ENCODE results near the gene DGCR6.
"Not testable (repeated sequence)": the region's sequence is repeated elsewhere in the genome, so short reads cannot be mapped to it uniquely, and the experiment has no call there.

The DGCR6 gene

DNA sequence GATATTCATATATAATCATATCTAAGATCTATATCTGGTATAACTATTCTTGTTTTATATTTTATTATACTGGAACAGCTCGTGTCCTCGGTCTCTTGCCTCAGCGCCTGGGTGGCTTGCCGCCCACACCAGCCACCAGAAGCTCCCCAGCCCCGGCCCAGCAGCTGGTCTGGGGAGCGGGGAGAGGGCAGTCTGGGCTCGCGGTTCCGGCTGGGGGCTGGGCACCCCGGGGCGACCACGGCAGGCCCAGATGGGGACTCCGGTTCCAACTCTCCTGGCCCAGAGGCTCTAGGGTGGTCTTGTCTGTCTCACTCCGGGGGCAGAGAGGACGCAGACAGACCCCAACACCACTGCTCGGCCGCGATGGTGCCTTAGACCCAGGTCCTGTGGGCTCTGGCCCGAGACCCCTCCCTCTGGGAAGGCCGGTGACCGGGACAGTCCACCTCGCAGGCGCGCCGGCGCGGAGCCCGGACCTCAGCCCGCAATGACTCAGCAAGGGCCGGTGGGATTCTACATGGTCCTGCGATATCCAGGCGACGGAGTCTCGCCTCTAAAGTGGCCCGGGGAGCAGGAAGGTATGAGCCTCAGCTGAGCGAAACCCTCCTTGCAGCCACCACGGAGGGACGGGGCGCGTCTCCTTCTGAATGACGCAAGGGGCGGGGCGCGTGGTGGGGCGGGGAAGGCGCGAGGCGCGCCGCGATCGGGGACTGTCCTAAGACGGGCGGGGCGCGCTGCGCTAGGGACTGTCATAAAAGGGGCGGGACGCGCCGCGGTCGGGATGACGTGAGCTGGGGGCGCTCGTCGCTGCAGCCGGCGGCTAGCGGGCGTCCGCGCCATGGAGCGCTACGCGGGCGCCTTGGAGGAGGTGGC lies at the start of gene DGCR6:
DGCR6 (plus strand) TSS at position 781 of the 870 bp plus-strand sequence; CDS start at position 836, 55 bp downstream.
- no peak for DNase-seq

DNA sequence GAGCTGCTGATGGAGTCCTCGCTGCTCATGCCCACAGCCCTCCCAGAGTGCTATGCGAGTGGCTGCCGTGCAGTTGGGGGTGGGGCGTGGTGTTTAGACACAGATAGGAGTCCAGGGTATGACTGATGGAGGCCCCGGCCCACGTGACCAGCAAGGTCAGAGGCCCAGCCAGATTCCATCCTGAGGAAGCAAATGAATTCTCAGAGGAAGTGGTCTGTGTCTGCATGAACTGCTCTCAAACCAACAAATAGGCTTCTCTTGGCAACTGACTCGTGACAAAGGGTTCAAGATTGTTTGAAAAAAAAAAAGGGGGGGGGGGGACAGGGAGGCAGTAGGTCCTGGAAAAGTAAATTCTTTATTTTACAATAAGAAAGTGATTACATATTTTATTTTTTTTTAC lies 46.8 kb upstream of the DGCR6 start:
- DNase-seq, result not testable (repeated sequence)

DNA sequence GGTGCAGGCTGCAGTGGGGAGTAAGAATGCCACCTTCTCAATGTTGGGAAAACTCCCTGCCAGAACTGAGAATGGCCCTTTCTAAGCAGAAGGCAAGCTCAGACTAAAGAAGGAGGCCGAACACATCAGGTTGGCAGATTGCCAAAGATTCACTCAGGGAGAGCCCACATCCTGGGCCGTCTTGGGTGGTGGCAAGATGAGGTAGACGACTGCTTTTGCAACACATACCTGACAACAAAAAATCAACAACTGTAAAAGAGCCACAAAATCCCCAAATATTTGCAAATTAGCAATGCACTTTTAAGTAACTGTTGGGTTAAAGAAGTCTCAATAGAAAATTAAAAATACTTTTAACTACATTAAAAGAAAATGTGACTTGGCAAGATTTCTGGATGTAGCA lies 24.9 kb upstream of the DGCR6 start:
- peak; percentile 89 for DNase-seq

DNA sequence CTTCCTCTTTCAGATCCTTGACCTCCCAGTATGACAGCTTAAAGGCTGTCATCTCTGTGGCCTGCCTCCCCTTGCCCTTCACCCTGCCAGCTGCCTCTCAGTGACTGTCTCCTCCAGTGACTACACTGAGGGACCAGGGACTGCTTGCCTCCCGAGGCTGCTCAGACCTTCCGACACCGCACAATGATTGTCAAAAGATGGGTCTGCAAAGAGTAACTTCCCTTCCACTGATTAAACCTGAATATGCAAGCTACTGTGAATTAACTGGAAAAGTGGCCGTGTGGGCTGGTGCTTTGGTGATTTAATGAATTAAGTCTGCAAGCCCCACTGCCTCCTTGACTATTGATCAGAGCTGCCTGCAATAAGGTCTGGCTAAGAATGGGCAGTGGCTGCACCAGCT lies 21.7 kb upstream of the DGCR6 start:
- DNase-seq, result not testable (repeated sequence)

DNA sequence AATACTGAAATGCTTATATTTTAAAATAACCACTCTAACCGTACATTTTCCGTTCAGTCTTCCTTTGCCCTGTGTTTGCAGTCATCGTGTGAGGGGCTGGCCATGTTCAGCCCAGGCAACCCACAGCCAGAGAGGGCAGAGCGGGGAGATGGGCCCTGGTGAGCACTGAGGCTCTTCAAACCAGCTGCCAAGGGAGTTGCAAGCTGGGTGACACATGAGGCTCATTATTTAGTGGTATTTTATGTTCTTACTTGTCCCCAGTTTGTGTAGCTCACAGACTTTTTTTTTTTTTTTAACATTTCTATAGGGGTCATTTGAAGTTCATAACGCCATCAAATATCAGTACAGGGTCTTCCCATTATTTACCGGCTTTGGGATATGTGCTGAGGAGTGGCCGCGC lies 18.0 kb upstream of the DGCR6 start:
- DNase-seq, result no peak

DNA sequence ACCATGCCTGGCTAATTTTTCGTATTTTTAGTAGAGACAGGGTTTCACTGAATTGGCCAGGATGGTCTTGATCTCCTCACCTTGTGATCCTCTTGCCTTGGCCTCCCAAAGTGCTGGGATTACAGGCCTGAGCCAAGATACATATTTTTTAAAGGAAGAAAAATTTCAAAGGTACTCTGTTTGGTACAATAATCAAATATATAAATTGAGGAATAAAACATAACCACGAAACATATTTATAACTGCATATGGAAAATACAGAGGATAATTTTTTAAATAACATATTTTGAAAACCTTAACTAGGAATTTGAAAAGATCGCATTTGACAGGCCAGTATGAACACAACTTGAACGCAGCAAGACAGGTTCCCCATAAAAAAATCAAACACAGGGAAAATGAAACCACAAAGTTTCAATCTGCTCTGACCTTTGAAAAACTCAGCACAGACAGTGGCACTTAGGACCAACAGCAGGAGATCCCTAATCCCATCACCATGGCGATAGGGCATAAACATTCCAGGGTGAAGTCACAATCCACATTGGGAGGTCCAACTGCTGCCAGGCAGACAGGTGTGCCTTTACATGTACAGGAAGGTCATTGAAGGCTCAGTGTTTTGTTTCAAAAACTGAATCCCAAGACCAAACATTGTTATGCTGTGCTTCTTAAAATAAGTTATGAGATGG lies 15.5 kb upstream of the DGCR6 start:
- not testable (repeated sequence) for DNase-seq

DNA sequence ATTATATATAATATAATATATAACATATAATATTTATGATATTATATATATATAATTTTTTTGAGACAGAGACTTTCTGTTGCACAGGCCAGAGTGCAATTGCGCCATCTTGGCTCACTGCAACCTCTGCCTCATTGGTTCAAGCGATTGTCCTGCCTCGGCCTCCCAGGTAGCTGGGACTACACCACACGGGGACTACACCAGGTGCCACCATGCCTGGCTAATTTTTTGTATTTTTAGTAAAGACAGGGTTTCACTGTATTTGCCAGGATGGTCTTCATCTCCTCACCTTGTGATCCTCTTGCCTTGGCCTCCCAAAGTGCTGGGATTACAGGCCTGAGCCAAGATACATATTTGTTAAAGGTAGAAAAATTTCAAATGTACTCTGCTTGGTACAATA lies 12.3 kb upstream of the DGCR6 start:
- not testable (repeated sequence) for DNase-seq

DNA sequence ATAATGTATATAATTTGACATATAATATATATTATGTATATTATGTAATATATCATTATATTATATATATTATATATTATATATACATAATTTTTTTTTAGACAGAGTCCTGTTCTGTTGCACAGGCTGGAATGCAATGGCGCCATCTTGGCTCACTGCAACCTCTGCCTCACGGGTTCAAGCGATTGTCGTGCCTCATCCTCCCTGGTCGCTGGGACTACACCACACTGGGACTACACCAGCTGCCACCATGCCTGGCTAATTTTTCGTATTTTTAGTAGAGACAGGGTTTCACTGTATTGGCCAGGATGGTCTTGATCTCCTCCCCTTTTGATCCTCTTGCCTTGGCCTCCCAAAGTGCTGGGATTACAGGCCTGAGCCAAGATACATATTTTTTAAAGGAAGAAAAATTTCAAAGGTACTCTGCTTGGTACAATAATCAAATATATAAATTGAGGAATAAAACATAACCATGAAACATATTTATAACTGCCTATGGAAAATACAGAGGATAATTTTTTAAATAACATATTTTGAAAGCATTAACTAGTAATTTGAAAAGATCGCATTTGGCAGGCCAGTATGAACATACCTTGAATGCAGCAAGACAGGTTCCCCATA lies 10.0 kb upstream of the DGCR6 start:
- DNase-seq, result not testable (repeated sequence)

DNA sequence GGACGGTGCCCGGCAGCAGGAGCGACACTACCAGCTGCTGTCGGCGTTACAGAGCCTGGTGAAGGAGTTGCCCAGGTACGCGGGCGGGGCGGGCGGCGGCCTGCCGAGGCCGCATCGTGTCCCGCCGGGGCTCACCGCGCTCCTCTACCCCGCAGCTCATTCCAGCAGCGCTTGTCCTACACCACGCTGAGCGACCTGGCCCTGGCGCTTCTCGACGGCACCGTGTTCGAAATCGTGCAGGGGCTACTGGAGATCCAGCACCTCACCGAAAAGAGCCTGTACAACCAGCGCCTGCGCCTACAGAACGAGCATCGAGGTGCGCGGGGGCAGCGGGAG lies 258 bp downstream of the DGCR6 start:
- not testable (repeated sequence) for DNase-seq

DNA sequence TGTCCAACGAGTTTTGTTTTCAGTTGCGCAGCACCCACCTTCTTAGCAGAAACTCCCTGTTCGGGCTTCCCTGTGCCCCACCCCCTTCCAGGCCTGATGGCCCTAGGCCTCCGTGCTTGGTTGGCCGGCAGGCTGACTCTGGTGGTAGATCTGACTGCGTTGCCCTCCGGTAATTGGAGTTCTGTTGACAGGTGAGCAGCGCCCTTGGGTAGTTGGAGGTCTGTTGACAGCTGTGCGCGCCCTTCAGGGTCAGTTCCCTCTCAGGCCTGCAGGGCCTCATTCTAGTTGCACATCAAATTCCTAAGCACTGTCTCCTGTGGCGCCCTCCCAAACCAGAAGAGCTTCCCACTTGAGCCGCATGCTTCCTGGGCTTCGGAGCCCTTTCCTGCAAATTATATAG lies 776 bp downstream of the DGCR6 start:
- DNase-seq, result no peak

DNA sequence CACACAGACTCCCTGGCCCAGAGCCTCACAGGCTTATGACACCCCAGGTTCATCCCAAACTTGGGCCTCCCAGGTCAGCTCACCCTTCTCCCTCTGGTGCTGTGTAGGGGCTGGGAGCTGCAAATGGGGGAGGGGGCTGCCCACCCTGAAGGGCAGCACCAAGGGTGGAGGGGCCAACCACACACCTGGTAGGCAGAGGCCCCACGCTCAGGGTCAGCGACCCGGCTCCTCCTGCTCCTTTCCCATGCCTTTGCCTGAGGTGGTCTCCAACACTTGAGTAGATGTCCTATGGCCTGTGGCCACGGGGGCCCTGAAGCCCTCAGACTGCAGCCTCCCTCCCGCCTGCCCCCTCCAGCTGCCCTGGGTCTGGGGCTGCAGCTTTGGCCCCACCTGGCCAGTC lies 3.4 kb downstream of the DGCR6 start:
- no peak for DNase-seq

DNA sequence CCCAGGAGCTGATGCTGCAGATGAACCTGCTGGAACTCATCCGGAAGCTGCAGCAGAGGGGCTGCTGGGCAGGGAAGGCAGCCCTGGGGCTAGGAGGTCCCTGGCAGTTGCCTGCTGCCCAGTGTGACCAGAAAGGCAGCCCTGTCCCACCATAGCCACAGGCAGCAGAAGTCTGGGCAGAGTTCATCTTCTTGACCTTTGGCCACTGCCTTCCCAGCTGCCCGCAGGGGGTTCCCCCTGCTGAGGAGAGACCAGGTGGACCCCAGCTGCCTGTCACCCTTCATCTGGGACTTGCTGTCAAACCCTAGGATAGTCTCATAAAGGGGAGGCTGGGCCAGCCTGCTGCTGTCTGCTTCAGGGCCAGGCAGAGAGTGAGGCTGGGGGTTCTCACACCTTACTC lies 5.4 kb downstream of the DGCR6 start:
- DNase-seq, result not testable (repeated sequence)

DNA sequence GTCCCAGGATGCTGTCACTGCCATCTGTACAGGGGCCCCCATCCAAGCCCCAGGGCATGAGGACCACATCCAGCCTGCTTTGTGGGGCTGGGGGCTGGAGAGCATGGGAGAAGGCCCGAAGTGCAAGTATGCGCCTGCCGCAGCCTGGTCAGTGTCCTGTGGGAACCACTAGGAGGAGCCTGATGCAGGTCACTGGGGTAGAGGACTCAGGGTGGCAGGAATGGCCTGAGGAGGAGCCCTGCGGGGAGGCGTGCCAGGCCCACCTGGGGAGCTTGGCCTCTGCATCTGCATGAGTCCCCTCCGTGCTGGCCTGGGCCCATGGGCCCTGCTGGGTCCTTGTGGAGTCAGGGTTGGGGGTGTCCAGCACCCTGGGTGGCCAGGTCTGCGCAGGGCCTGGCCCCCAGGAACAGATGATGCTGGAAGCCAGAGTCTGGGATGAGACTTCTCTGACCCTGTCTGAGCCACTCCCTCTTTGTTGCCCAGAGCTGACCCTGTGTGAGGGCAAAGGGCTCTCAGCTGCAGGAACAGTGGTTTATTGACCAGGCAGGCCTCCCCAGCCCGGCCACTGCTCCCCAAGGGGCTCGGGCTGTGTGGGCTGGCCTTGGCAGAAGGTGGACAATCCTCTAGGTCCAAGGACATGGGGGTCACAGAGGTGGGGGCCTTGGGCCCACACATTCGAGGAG lies 6.3 kb downstream of the DGCR6 start:
- DNase-seq, result not testable (repeated sequence)

DNA sequence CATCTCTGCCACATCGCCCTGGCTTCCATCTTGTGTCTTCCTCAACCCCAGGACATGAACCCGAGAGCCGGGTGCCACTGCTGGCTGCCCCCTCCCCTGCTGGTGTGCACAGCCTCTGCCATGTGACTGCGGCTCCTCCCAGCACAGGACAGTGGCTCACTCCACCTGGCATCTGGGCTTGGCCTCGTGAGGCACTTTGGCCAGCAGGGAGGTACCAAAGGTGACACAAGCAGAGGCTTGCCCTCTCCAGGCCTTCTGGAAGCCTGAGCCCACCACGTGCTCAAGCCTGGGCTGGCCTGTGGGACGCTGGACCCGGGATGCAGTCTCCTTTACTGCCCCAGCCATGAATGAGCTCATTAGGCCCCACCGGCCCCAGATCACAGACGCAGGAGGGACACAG lies 8.4 kb downstream of the DGCR6 start:
- DNase-seq, result not testable (repeated sequence)

DNA sequence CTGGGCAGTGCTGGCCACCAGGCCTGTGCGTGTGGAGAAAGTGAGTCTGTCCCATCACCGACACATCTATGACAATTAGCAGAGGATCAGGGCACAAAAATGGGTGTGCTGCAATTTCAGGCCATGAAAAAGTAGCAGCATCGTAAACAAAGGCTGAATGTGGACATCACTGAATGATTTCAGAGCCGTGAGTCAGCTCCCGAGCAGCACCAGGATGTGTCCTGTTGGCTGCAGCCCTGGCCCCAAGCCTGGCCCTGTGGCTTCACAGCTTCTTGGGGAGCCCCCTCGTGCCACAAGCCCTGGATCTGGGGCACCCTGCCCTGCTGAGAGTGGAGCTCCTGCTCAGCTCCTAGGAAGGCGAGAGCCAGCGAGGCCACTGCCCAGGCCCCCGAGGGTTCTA lies 9.4 kb downstream of the DGCR6 start:
- not testable (repeated sequence) for DNase-seq

DNA sequence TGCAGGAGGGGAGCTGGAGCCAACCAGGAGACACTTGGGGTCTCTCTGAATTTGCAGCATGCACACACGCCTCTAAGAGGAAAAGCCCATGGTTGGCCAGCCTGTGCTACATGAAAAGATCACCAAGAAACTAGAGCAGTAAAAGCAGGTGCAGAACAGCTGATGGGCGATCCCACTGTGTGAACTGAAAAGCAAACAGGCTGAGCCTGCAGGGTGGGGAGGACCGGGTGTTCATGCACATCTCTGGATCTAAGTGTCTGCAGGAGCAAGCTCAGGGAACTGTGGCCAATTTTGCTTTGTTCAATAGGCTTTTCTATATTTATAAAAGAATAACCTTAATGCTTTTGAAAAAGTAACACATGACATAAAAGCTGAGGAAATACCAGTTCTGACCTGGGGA lies 11.7 kb downstream of the DGCR6 start:
- DNase-seq, result not testable (repeated sequence)

DNA sequence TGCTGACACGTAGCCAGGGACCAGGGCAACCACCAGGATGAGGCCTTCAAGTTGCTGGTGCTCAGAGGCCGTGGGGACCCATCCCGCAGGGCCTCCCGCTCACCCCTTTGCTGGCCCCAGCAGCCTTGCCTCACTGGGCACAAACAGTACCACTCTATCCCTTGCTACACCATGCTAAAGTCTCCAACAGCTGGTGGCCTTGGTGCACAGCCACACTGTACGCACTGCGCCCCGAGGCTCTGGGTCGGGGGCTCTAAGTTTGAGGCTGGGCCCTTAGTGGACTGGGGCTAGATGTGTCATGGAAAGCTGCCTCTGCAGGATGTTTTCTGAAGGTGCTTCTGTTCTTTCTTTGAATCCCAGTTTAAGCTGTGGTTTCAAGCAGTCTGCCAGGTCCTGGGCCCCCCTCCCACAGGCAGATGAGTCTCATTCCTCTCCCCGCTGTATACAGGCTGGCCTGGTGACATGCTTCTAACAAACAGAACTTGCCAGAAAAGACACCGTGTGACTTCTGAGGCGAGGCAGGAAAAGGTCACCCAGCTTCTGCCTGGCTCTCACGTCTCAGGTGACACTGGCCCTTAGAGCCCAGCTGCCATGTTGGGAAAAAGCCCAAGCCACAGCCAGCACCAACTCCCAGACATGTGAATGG lies 14.3 kb downstream of the DGCR6 start:
- not testable (repeated sequence) for DNase-seq

DNA sequence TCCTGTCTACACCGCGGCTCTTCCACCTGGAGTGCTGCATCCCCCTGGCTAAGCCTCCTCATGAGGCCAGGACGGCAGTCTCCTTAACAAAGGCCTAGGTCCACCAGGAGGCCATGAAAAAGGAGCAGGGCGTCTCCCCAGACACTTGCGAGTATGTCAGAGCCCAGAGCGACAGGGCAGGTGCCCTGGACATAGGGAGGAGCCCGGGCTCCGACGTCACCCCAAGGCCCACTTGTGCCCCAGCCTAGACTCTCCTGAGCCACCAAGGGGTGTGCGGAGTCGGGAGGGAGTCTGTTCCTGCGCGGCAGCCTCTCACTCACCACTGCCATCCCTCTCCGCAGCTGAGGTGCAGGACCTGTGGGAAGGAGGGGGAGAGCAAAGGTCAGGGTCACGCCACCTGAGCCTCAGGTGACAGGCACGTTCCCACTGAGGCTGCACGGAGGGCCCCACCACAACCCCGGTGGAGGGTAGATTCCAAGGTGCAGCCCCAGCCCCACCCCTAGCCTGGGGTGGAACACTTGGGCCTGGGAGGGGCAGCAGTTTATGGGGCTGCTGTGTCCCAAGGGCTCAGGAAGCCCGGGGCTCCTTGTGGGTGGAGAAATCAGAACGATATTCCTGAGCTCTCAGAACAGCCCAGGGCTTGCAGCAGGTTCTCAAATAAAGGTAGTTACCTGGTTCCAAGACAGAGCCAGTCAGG lies 19.4 kb downstream of the DGCR6 start:
- DNase-seq, result no peak

DNA sequence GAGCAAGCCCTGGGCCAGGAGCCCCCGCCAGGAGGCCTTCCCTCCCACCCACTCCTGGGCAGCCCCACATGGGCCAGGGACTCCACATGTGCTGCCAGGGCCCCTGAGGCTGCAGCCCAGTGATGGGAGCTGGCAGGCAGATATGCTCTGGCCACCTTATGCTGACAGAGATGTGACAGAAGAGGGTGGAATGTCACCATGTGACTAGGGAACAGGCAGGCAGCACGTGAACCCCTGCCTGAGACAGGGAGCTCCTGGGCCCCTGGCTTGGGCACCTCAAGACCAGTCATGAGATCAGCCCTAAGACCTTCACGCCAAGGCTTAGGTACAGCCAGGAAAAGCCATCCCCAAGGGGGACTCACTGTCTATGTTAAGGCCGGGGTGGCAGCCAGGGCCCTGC lies 20.9 kb downstream of the DGCR6 start:
- no peak for DNase-seq

DNA sequence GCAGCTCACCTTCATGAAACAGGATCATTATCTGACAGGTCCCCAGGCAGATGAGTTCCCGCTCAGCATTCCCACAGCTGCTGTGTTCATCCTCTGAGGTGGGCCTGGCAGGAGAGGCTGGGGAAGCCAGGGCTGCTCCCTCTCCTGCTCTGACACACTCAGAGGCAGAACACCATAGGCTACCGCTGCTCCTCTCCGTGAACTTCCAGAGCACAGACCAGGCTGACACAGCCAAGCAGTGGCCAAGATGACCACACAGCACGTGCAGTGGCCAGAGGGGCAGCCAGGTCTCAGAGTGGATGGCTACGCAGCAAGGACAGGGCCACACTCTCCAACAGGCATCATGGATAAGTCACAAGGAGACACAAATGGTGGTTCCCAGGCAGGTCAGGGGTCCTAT lies 21.5 kb downstream of the DGCR6 start:
- DNase-seq, result no peak

DNA sequence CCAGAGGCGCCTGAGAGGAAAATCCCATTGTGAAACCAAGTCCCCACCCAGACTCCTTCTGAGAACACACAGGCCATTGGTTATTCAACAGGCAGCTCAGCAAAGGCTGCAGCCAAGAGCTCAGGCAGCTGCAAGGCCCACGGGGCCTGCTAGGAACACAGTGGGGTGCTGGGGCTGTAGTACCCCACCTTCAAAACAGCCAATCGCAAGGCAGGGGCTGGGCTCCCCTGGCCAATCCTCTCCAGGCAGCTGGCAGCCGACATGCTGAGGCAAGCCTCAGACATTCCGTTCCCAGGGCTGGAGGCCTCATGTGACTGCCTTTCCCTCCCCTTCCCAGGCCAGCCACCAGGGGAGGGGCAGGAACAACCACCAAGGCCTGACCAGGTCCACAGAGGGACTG lies 23.3 kb downstream of the DGCR6 start:
- no peak for DNase-seq
